Fibroblast of lung (primary cell): Measurements from ENCODE around the gene PSMD10.

ENCODE experiments used
- CTCF ChIP-seq, 2 donors: IDR thresholded peaks in 1 of 2; conservative IDR thresholded peaks in 1 of 2; 1 replicate in 1 of 2; 2 replicates in 1 of 2; pipeline ENCODE4 v1.5.1; 2011 to 2012; ENCODE audit warnings: low read length in 2 of 2, control low read depth in 1 of 2, inconsistent platforms in 1 of 2, low read depth in 1 of 2, mild to moderate bottlenecking in 1 of 2
- EZH2 ChIP-seq: IDR thresholded peaks from 2 replicates; pipeline ENCODE4 v1.5.1; 2012; ENCODE audit warnings: low read length, control low read depth, mild to moderate bottlenecking; ENCODE audit errors: missing control alignments

GRCh38 chrX:108064001-108064400, 27.3 kb downstream of the PSMD10 start:
- TF ChIP-seq CTCF (conservative IDR thresholded peaks at IDR 0.05 in 1 of 2, IDR thresholded peaks at IDR 0.05 in 1 of 2; ENCODE audit: low read depth in 1 of 2, low read length in 2 of 2) (no peak), EZH2 (no peak)
